ENCODE results near the gene GRM4.

The GRM4 gene

GRCh38 chr6:34126419-34126818 is 19.5 kb downstream of the GRM4 start:
- TF ChIP-seq EGR1 (IDR thresholded peaks at IDR 0.05), result no peak
- TF ChIP-seq ZBTB7A (IDR thresholded peaks at IDR 0.05; ENCODE audit: low read depth), result no peak
- TF ChIP-seq REST (IDR thresholded peaks at IDR 0.05; ENCODE audit: low read depth), result no peak
- TF ChIP-seq MAX (IDR thresholded peaks at IDR 0.05), result no peak
- TF ChIP-seq TEAD4 (IDR thresholded peaks at IDR 0.05), result no peak
- TF ChIP-seq CREB1 (IDR thresholded peaks at IDR 0.05; ENCODE audit: low read depth), result no peak
- TF ChIP-seq USF1 (IDR thresholded peaks at IDR 0.05), result no peak
- no peak for TF ChIP-seq EP300 (IDR thresholded peaks at IDR 0.05; ENCODE audit: borderline replicate concordance)
- TF ChIP-seq RAD21 (IDR thresholded peaks at IDR 0.05; ENCODE audit: low read depth), result no peak
- TF ChIP-seq TAF1 (IDR thresholded peaks at IDR 0.05; ENCODE audit: low read depth), result no peak
- no peak for TF ChIP-seq CEBPB (IDR thresholded peaks at IDR 0.05)
- TF ChIP-seq TCF12 (IDR thresholded peaks at IDR 0.05; ENCODE audit: low read depth), result no peak
- no peak for TF ChIP-seq NFIC (IDR thresholded peaks at IDR 0.05)

- TF ChIP-seq FOXM1 (IDR thresholded peaks at IDR 0.05; ENCODE audit: borderline replicate concordance, low read depth) (no peak), USF1 (IDR thresholded peaks at IDR 0.05) (no peak), REST (IDR thresholded peaks at IDR 0.05; ENCODE audit: low read depth) (no peak), EP300 (IDR thresholded peaks at IDR 0.05; ENCODE audit: borderline replicate concordance) (no peak), NFIC (IDR thresholded peaks at IDR 0.05) (no peak), ZBTB7A (IDR thresholded peaks at IDR 0.05; ENCODE audit: low read depth) (no peak), CEBPB (IDR thresholded peaks at IDR 0.05) (no peak), YY1 (IDR thresholded peaks at IDR 0.05; ENCODE audit: low read depth) (no peak), TCF12 (IDR thresholded peaks at IDR 0.05; ENCODE audit: low read depth) (no peak), CREB1 (IDR thresholded peaks at IDR 0.05; ENCODE audit: low read depth) (no peak), RAD21 (IDR thresholded peaks at IDR 0.05; ENCODE audit: low read depth) (no peak)
Observed at GRCh38 chr6:34125939-34126338, 19.9 kb downstream of the GRM4 start.

GRCh38 chr6:34120953-34121675 is 24.8 kb downstream of the GRM4 start:
- TF ChIP-seq TCF12 (IDR thresholded peaks at IDR 0.05; ENCODE audit: low read depth), result no peak
- no peak for TF ChIP-seq REST (IDR thresholded peaks at IDR 0.05; ENCODE audit: low read depth)
- TF ChIP-seq TAF1 (IDR thresholded peaks at IDR 0.05; ENCODE audit: low read depth), result no peak
- no peak for TF ChIP-seq RAD21 (IDR thresholded peaks at IDR 0.05; ENCODE audit: low read depth)
- no peak for TF ChIP-seq NFIC (IDR thresholded peaks at IDR 0.05)
- TF ChIP-seq CEBPB (IDR thresholded peaks at IDR 0.05), result no peak
- no peak for TF ChIP-seq ZBTB7A (IDR thresholded peaks at IDR 0.05; ENCODE audit: low read depth)
- no peak for TF ChIP-seq CREB1 (IDR thresholded peaks at IDR 0.05; ENCODE audit: low read depth)
- no peak for TF ChIP-seq EP300 (IDR thresholded peaks at IDR 0.05; ENCODE audit: borderline replicate concordance)
- no peak for TF ChIP-seq MAX (IDR thresholded peaks at IDR 0.05)
- TF ChIP-seq USF1 (IDR thresholded peaks at IDR 0.05), result no peak
- no peak for TF ChIP-seq EGR1 (IDR thresholded peaks at IDR 0.05)
- no peak for TF ChIP-seq TEAD4 (IDR thresholded peaks at IDR 0.05)
- no peak for TF ChIP-seq YY1 (IDR thresholded peaks at IDR 0.05; ENCODE audit: low read depth)
- TF ChIP-seq FOXM1 (IDR thresholded peaks at IDR 0.05; ENCODE audit: borderline replicate concordance, low read depth), result no peak

- no peak for TF ChIP-seq TCF12 (IDR thresholded peaks at IDR 0.05; ENCODE audit: low read depth)
- TF ChIP-seq USF1 (IDR thresholded peaks at IDR 0.05), result no peak
- TF ChIP-seq CREB1 (IDR thresholded peaks at IDR 0.05; ENCODE audit: low read depth), result no peak
- no peak for TF ChIP-seq FOXM1 (IDR thresholded peaks at IDR 0.05; ENCODE audit: borderline replicate concordance, low read depth)
- no peak for TF ChIP-seq REST (IDR thresholded peaks at IDR 0.05; ENCODE audit: low read depth)
- no peak for TF ChIP-seq NFIC (IDR thresholded peaks at IDR 0.05)
- no peak for TF ChIP-seq RAD21 (IDR thresholded peaks at IDR 0.05; ENCODE audit: low read depth)
- TF ChIP-seq TAF1 (IDR thresholded peaks at IDR 0.05; ENCODE audit: low read depth), result no peak
- no peak for TF ChIP-seq TEAD4 (IDR thresholded peaks at IDR 0.05)
- no peak for TF ChIP-seq EGR1 (IDR thresholded peaks at IDR 0.05)
- no peak for TF ChIP-seq EP300 (IDR thresholded peaks at IDR 0.05; ENCODE audit: borderline replicate concordance)
- no peak for TF ChIP-seq MAX (IDR thresholded peaks at IDR 0.05)
- no peak for TF ChIP-seq ZBTB7A (IDR thresholded peaks at IDR 0.05; ENCODE audit: low read depth)
- no peak for TF ChIP-seq YY1 (IDR thresholded peaks at IDR 0.05; ENCODE audit: low read depth)
- TF ChIP-seq CEBPB (IDR thresholded peaks at IDR 0.05), result no peak
Observed at GRCh38 chr6:34115915-34116314, 30.0 kb downstream of the GRM4 start.
